GM19193 (cell line): ENCODE data around the gene AGBL3.

ENCODE experiments used
- POLR2A ChIP-seq: IDR thresholded peaks from 4 replicates; pipeline ENCODE4 v1.6.1; 2011; ENCODE audit not compliant: insufficient read depth, insufficient read length; ENCODE audit errors: extremely low read depth

The AGBL3 gene

GRCh38 chr7:135178364-135178763 lies 192.1 kb downstream of the AGBL3 start:
- no peak for TF ChIP-seq POLR2A

- no peak for TF ChIP-seq POLR2A
Measured at GRCh38 chr7:135179321-135179925, 193.1 kb downstream of the AGBL3 start.

DNA sequence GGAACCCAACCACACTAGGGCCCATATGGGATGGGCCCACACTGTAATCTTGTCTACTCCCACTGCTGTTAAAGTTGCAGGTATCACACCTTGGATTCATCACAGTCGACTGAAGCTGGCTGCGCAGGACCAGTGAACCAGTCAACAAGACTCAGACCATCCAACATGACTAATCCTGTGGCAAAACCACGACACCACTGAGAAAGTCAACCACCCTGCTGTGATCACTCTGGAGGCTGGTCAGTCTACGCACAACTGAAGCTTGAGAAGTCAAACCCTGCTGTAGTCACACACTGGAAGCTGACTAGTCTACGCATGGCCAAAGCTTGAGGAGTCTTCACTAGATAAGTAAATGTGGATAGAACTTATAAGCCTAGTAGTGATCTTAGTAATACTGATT lies 193.8 kb downstream of the AGBL3 start:
- TF ChIP-seq POLR2A, result no peak

DNA sequence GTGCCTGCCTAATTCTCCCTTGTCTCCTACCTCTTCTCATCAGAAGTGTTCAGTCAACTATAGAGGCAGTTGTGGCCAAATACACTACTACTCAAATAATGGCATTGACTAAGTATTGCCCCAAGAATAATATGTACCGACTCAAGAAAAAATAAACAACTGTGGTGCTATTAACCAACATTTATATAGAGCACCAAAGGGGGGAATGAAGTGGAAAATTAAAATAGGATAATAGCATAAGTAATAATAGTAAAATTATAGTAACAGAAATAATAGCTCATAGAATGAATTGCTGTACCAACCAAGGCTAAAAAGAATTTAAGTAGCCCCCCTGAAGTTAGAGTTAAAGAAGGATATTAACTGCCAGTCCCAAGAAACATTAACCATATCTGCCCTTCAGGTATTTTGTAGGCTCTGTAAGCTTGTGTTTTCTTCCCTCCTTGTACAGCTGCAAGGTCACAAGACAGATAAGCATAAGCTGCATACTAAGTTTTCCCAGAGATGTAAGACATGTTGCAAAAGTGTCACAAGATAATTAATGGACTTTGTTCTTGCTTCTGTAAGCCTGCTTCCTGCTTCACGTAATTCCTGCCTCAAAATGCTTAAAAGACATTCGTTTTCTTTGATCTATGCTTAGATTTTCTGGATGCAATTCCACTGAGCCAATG lies 195.1 kb downstream of the AGBL3 start:
- TF ChIP-seq POLR2A, result no peak

DNA sequence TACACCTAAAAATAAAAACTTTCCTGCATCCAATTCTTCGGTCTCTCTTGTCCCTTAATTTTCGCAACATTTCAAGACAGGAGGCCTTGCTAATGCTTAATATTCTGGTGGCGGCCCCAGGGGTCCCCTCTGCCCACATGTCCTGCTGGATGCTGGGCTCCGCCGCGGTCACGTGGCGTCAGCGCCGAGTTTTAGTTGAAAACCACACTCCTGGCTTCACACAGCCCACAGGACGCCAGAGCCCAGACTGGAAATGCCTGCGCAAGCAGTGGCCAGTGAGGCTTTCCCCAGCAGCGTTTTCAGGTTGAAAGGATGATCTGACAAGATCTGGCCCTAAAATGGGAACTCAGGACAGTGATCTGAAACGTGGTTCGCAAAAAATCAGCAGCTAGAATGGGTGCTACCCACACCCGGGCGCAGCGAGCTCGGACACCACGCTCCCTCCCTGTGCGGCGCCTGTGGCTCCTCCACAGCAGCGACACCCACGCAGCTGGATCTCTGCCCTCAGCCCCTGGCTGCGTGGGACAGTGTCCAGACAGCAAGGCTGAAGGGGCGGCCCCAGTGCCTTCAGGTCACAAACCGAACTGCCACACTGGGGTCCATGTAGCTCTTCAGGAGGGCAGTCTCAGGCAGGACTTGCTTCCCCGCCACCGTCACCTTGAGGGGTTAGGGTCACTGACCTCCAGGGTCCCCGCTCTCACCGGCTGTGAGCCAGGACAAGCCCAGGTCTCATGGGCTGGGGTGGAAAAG lies 195.8 kb downstream of the AGBL3 start:
- no peak for TF ChIP-seq POLR2A

DNA sequence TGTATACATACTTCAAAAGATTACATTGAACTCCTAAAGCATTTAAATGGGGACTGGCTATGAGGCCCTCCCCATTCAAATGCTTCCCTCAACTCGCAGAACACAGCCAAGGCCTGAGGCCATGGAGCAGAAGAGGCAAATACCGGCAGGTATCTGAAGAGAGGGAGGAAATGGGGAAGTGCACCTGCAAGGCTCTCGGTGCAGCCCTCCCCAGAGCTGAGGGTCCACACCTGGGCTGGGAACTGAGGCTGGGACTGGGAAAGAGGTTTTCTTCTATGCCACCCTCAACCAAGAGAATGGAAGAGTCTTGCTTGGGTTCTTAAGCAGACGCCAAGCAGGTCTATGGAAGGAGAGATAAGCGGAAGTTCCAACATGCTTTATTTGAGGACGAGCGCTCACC lies 197.2 kb downstream of the AGBL3 start:
- TF ChIP-seq POLR2A, result no peak

DNA sequence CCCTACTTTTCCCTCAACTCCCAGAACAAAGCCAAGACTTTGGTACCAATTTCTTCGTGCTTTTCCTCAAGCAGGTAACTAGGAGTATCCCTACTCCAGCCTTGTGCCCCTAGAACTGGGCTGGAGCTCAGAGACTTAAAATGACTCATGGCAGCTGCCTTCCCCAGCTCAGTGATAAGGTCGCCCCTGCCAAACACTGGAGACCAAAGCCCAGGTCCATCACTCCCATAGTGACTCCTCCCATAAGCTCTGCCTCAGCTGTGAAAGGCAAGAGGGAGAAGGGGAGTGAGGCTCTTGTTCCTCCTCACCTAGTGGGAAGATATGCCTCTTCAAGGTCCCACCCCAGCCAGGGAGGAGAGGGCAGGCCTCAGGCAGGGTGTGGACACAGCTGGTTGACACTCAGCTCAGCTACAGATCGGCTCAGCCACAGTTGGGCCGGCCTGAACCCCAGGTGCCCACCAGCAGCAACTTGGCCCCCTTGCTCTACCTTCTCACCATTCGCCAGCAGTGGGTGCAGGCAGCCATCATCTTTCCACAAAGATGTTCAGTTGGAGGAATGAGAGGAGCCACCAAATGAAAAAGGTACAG lies 198.0 kb downstream of the AGBL3 start:
- TF ChIP-seq POLR2A, result no peak
